ENCODE measurements around the gene TTC9C.
"Not testable (repeated sequence)": the region's sequence is repeated elsewhere in the genome, so short reads cannot be mapped to it uniquely, and the experiment has no call there.

Gene TTC9C

GRCh38 chr11:62710001-62710345 is 18.3 kb upstream of the TTC9C start:
- DNase-seq, result no peak

- no peak for DNase-seq
Measured at GRCh38 chr11:62712276-62712812, 15.9 kb upstream of the TTC9C start.

- DNase-seq, result no peak
Measured at GRCh38 chr11:62712861-62713260, 15.4 kb upstream of the TTC9C start.

GRCh38 chr11:62713343-62713742 is 14.9 kb upstream of the TTC9C start:
- no peak for DNase-seq

- DNase-seq, result no peak
Measured at GRCh38 chr11:62715150-62716130, 12.8 kb upstream of the TTC9C start.

- DNase-seq, result no peak
Measured at GRCh38 chr11:62716206-62716605, 12.1 kb upstream of the TTC9C start.

GRCh38 chr11:62716816-62717215 is 11.5 kb upstream of the TTC9C start:
- DNase-seq, result no peak

- no peak for DNase-seq
Measured at GRCh38 chr11:62719302-62719978, 8.8 kb upstream of the TTC9C start.

- no peak for DNase-seq
Measured at GRCh38 chr11:62721994-62722393, 6.3 kb upstream of the TTC9C start.

- DNase-seq, result no peak
Measured at GRCh38 chr11:62724171-62724570, 4.1 kb upstream of the TTC9C start.

- DNase-seq, result no peak
Measured at GRCh38 chr11:62725646-62726045, 2.6 kb upstream of the TTC9C start.

GRCh38 chr11:62726156-62726914 is 2.0 kb upstream of the TTC9C start:
- no peak for DNase-seq

- no peak for DNase-seq
Measured at GRCh38 chr11:62726915-62727164, 1.4 kb upstream of the TTC9C start.

- peak; percentile 98 for DNase-seq
Measured at GRCh38 chr11:62727165-62727871, 968 bp upstream of the TTC9C start, which contains the start of gene HNRNPUL2. TSS of gene HNRNPUL2 (minus strand) at chr11:62727457. CDS start at chr11:62727156, 301 bp downstream.

- DNase-seq, result peak; percentile 86
Measured at GRCh38 chr11:62727872-62728170, 465 bp upstream of the TTC9C start.

- DNase-seq, result not testable (repeated sequence)
Measured at GRCh38 chr11:62730076-62730475, 1.8 kb downstream of the TTC9C start.

- no peak for DNase-seq
Measured at GRCh38 chr11:62732830-62733229, 4.5 kb downstream of the TTC9C start.

- DNase-seq, result no peak
Measured at GRCh38 chr11:62737196-62737595, 8.9 kb downstream of the TTC9C start.

GRCh38 chr11:62747475-62748160 is 19.3 kb downstream of the TTC9C start:
- no peak for DNase-seq

GRCh38 chr11:62749931-62750330 is 21.6 kb downstream of the TTC9C start:
- not testable (repeated sequence) for DNase-seq

GRCh38 chr11:62752177-62752785 is 24.0 kb downstream of the TTC9C start:
- DNase-seq, result no peak
